HL-60 (cell line): ENCODE data around the gene KLHL12.

Experiments
- DNase-seq, 2 experiments: peaks; one replicate each; pipeline ENCODE4 v3.0.0-alpha.2; 2010 to 2020; ENCODE audit warnings: low read depth in 1 of 2, low spot score in 1 of 2
- H3K27ac ChIP-seq: fragments of 250-450 bp; sonication (Bioruptor Pico); replicated peaks from 2 replicates; pipeline ENCODE4 v1.5.1; 2020; ENCODE audit warnings: mild to moderate bottlenecking, moderate library complexity
- H3K27me3 ChIP-seq: fragments of 250-450 bp; sonication (Bioruptor Pico); 2 replicates; pipeline ENCODE4 v1.5.1; 2021; ENCODE audit warnings: mild to moderate bottlenecking, moderate library complexity; ENCODE audit not compliant: insufficient read depth, poor library complexity, severe bottlenecking
- H3K4me3 ChIP-seq: replicated peaks from 2 replicates; pipeline ENCODE4 v1.5.1; 2011; ENCODE audit warnings: mild to moderate bottlenecking, control low read depth, low read length; ENCODE audit not compliant: insufficient read depth
- CTCF ChIP-seq: IDR thresholded peaks from one replicate; pipeline ENCODE4 v1.5.1; 2011; ENCODE audit warnings: low read length, control low read depth, inconsistent platforms; ENCODE audit not compliant: insufficient read depth
- GABPA ChIP-seq: IDR thresholded peaks from 2 replicates; pipeline ENCODE4 v1.6.1; 2012; ENCODE audit warnings: low read depth
- POLR2AphosphoS5 ChIP-seq: IDR thresholded peaks from 2 replicates; pipeline ENCODE4 v1.6.1; 2012; ENCODE audit warnings: low read depth
- REST ChIP-seq: IDR thresholded peaks from 2 replicates; pipeline ENCODE4 v1.6.1; 2012; ENCODE audit warnings: low read depth; ENCODE audit not compliant: insufficient replicate concordance
- SPI1 ChIP-seq: IDR thresholded peaks from 2 replicates; pipeline ENCODE4 v1.6.1; 2012; ENCODE audit warnings: low read depth, mild to moderate bottlenecking, borderline replicate concordance

Gene KLHL12

GRCh38 chr1:202972046-202972445, 45.0 kb upstream of the KLHL12 start:
- Histone ChIP-seq H3K4me3 (no peak overlapping the region), H3K27ac (no peak overlapping the region), H3K27me3 (no peaks in the 10 kb centered on the region)
- DNase-seq: no peak
- no peak for TF ChIP-seq GABPA
- TF ChIP-seq POLR2AphosphoS5: no peak

GRCh38 chr1:202968895-202969295, 41.9 kb upstream of the KLHL12 start:
- TF ChIP-seq POLR2AphosphoS5 (peak; percentile 54), GABPA (0 out of 2 replicates have a peak, but pooled peaks have one; percentile 13), CTCF (peak; percentile 75), REST (no peak), SPI1 (peak; percentile 98)
- DNase-seq: peak; percentile 78 to 98
- Histone ChIP-seq H3K4me3 (no peak overlapping the region), H3K27me3 (no peaks in the 10 kb centered on the region), H3K27ac (peak overlapping the region; percentile 62)

- TF ChIP-seq REST: no peak
- no peak for TF ChIP-seq CTCF
- TF ChIP-seq GABPA: no peak
- TF ChIP-seq SPI1: no peak
- no peak for TF ChIP-seq POLR2AphosphoS5
- Histone ChIP-seq H3K27me3 (no peaks in the 10 kb centered on the region), H3K27ac (peak overlapping the region; percentile 62), H3K4me3 (no peak overlapping the region)
- DNase-seq: no peak
Measured at GRCh38 chr1:202968351-202968750, 41.3 kb upstream of the KLHL12 start.

GRCh38 chr1:202967684-202968281, 40.7 kb upstream of the KLHL12 start:
- no peaks in the 10 kb centered on the region for H3K27me3 ChIP-seq
- peak in 1 of 2 experiments; percentile 31 for DNase-seq
- no peak for TF ChIP-seq SPI1
- TF ChIP-seq CTCF: no peak
- TF ChIP-seq REST: no peak
- TF ChIP-seq GABPA: no peak
- TF ChIP-seq POLR2AphosphoS5: no peak
- H3K4me3 ChIP-seq: peak overlapping the region; percentile 93
- peak overlapping the region; percentile 62 for H3K27ac ChIP-seq
